ENCODE data around the gene FAM83C.

Gene FAM83C

DNA sequence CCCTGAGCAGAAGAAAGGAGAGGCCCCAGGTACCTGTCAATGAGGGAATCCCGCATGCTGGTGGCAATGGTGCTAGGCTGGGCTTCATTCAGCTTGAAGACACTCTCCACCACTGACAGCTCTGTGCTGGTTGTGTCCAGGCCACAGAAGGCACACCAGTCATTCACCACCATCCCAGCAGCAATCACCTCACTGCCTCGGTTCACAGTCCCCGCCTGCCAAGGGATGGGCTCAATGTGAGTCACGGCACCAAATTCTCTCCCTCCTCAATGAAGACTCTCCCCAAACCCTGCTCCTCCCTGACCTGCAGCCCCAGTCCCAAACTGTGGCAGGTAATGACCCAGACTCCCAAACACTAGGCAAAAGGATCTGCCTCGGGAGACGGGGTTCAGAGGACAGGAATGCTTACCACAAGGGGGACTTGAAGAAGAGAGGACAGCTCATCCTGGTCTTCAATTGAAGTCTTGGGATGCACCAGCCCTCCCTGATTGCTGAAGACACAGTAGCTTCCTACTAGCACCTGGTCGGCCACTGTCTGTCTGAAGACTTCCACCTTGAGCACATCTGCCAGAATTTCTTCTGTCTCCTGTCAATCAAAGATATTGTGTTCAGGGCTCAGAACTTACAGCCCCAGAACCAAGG, 12.6 kb downstream of the FAM83C start:
- Histone ChIP-seq H3K27me3 (ENCODE audit: insufficient read depth, insufficient read length) (no peaks in the 10 kb centered on the region), H3K9ac (ENCODE audit: insufficient read length, low read depth) (no peak overlapping the region), H3K4me1 (ENCODE audit: insufficient read depth, insufficient read length) (peaks cover 18% of the 10 kb centered on the region), H3K36me3 (ENCODE audit: insufficient read depth, insufficient read length, low read length) (peaks cover 80% of the 10 kb centered on the region), H3K4me3 (ENCODE audit: insufficient read length, low read depth) (no peak overlapping the region), H3K9me3 (ENCODE audit: insufficient read depth, low read length) (no peaks in the 10 kb centered on the region)
- no peak for TF ChIP-seq YY1 (IDR thresholded peaks at IDR 0.05; ENCODE audit: insufficient read depth, insufficient read length)
- no peak for TF ChIP-seq SUZ12 (IDR thresholded peaks at IDR 0.05; ENCODE audit: extremely low read depth, insufficient read depth, insufficient read length)
- TF ChIP-seq ZNF274 (IDR thresholded peaks at IDR 0.05; ENCODE audit: low read depth, low read length), result no peak
- no peak for DNase-seq (ENCODE audit: low read depth, low spot score)

DNA sequence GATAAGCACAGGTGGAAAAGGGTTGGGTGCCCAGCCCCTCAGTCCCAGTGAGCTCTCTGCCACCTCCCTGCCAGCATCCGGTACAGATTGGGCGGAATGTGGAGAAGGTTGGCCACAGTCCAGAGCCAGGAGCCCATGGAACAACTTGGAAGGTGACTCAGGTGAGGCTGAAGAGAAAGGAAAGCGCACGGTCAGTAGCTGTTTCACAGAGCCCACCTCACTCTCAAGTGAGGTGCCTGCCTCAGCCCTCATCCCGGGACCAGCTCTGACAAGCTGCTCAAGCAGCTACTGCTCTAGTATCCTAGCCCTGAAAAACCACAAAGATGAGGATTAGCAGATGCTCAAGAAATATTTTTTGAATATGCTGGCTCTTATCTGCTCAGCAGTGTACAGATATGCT, 13.2 kb downstream of the FAM83C start:
- Histone ChIP-seq H3K27me3 (ENCODE audit: insufficient read depth, insufficient read length) (no peaks in the 10 kb centered on the region), H3K9ac (ENCODE audit: insufficient read length, low read depth) (no peak overlapping the region), H3K9me3 (ENCODE audit: insufficient read depth, low read length) (no peaks in the 10 kb centered on the region), H3K4me1 (ENCODE audit: insufficient read depth, insufficient read length) (peaks cover 18% of the 10 kb centered on the region), H3K4me3 (ENCODE audit: insufficient read length, low read depth) (no peak overlapping the region), H3K36me3 (ENCODE audit: insufficient read depth, insufficient read length, low read length) (peaks cover 86% of the 10 kb centered on the region)
- TF ChIP-seq SUZ12 (IDR thresholded peaks at IDR 0.05; ENCODE audit: extremely low read depth, insufficient read depth, insufficient read length) (no peak), ZNF274 (IDR thresholded peaks at IDR 0.05; ENCODE audit: low read depth, low read length) (no peak), YY1 (IDR thresholded peaks at IDR 0.05; ENCODE audit: insufficient read depth, insufficient read length) (no peak)
- no peak for DNase-seq (ENCODE audit: low read depth, low spot score)

DNA sequence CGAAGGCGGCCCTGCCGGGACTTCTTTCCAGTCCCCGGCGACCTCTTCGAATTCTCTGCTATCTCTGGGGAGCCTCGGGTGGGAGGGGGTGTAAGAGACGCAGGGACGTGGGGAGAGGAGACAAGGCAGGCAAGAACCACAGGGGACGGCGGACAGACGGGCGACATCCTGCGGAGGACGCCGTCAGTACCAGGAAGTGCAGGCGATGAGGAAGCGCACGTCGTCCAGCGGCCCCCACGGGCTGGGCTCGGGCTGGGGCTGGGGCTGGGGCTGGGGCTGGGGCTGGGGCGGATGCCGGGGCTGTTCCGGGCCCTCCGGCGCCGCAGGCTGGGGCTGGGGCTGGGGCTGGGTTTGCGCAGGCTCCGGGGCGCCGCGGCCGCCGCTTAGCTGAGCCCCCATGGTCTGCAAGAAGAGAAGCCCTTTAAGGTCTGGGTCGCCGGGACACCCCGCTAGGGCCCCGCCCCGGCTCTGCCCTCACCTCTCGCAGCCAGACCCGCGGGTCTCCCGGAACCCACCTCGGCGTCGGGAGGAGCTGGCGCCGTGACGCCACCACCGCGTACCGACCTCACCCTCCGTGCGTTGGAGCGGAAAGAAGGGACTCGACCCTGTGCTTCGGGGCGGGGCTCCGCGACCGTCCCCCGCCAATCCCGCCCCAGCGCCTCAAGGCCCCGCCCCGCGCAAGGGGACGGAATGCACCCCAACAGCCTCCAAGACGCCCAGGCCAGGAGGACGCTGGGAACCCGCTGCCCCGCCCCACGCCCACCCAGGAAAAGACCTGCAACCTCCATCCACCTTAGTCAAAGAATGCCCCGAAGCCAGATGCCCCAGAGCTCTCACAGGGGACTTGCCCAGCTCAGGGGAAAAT, 14.5 kb downstream of the FAM83C start, which contains the start of gene MMP24OS:
TSS of gene MMP24OS (minus strand) at position 592 of the 865 bp plus-strand sequence. CDS start at position 399, 193 bp downstream.
- Histone ChIP-seq H3K4me3 (ENCODE audit: insufficient read length, low read depth) (peak within 1 kb of the TSS; percentile 67), H3K27me3 (ENCODE audit: insufficient read depth, insufficient read length) (no peaks in the 10 kb centered on the region), H3K36me3 (ENCODE audit: insufficient read depth, insufficient read length, low read length) (peaks cover 87% of the 10 kb centered on the region), H3K9ac (ENCODE audit: insufficient read length, low read depth) (peak within 1 kb of the TSS; percentile 89), H3K9me3 (ENCODE audit: insufficient read depth, low read length) (no peaks in the 10 kb centered on the region), H3K4me1 (ENCODE audit: insufficient read depth, insufficient read length) (peaks cover 18% of the 10 kb centered on the region)
- no peak for TF ChIP-seq SUZ12 (IDR thresholded peaks at IDR 0.05; ENCODE audit: extremely low read depth, insufficient read depth, insufficient read length)
- TF ChIP-seq YY1 (IDR thresholded peaks at IDR 0.05; ENCODE audit: insufficient read depth, insufficient read length), result no peak
- no peak for TF ChIP-seq ZNF274 (IDR thresholded peaks at IDR 0.05; ENCODE audit: low read depth, low read length)
- DNase-seq (ENCODE audit: low read depth, low spot score), result peak; percentile 90

DNA sequence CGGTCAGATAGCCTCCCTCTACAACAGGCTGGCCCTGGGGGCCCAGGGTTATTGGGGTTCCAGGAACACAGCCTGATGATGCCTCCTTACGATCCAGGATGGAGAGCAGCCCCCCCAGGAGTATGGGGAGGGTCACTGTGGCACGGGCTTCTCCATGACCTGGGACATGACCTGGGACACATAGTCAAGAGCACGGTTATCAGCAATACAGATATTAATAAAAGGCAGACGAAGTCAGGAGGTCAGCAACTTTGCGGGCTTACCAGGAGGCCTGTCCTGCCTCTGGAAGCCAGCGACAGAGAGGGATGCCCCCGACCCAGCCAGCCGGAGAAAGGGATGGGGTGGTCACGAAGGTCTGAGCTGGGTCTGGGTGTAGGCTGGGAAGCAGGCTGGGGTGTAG, 15.1 kb downstream of the FAM83C start:
- DNase-seq (ENCODE audit: low read depth, low spot score), result no peak
- peaks cover 18% of the 10 kb centered on the region for H3K4me1 ChIP-seq (ENCODE audit: insufficient read depth, insufficient read length)
- H3K9ac ChIP-seq (ENCODE audit: insufficient read length, low read depth), result peak overlapping the region; percentile 89
- H3K9me3 ChIP-seq (ENCODE audit: insufficient read depth, low read length), result no peaks in the 10 kb centered on the region
- peaks cover 86% of the 10 kb centered on the region for H3K36me3 ChIP-seq (ENCODE audit: insufficient read depth, insufficient read length, low read length)
- TF ChIP-seq YY1 (IDR thresholded peaks at IDR 0.05; ENCODE audit: insufficient read depth, insufficient read length) (no peak), SUZ12 (IDR thresholded peaks at IDR 0.05; ENCODE audit: extremely low read depth, insufficient read depth, insufficient read length) (no peak), ZNF274 (IDR thresholded peaks at IDR 0.05; ENCODE audit: low read depth, low read length) (no peak)
- peak overlapping the region; percentile 67 for H3K4me3 ChIP-seq (ENCODE audit: insufficient read length, low read depth)
- H3K27me3 ChIP-seq (ENCODE audit: insufficient read depth, insufficient read length), result no peaks in the 10 kb centered on the region

DNA sequence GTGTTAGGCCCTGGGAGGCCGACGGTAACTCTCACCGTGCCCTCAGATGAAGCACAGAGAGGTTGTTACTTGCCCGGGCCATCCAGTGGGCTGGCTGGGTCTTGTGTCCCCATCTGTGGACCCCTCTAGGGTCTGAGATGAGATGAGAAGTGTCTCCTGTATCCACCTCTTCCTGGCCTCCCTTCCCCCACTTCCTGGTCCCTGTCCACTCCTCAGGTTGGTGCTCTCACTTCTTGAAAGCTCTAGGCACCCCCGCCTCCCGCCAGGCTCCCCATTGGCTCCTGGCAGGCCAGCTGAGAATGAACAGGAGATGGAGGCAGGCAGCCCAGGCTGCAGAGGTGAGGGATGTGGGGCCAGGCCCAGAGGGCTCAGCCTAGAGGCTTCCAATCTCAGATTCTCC, 15.8 kb downstream of the FAM83C start:
- no peaks in the 10 kb centered on the region for H3K27me3 ChIP-seq (ENCODE audit: insufficient read depth, insufficient read length)
- H3K4me3 ChIP-seq (ENCODE audit: insufficient read length, low read depth), result peak overlapping the region; percentile 67
- H3K9me3 ChIP-seq (ENCODE audit: insufficient read depth, low read length), result no peaks in the 10 kb centered on the region
- no peak for TF ChIP-seq YY1 (IDR thresholded peaks at IDR 0.05; ENCODE audit: insufficient read depth, insufficient read length)
- TF ChIP-seq SUZ12 (IDR thresholded peaks at IDR 0.05; ENCODE audit: extremely low read depth, insufficient read depth, insufficient read length), result no peak
- TF ChIP-seq ZNF274 (IDR thresholded peaks at IDR 0.05; ENCODE audit: low read depth, low read length), result no peak
- H3K9ac ChIP-seq (ENCODE audit: insufficient read length, low read depth), result peak overlapping the region; percentile 89
- peaks cover 86% of the 10 kb centered on the region for H3K36me3 ChIP-seq (ENCODE audit: insufficient read depth, insufficient read length, low read length)
- peaks cover 21% of the 10 kb centered on the region for H3K4me1 ChIP-seq (ENCODE audit: insufficient read depth, insufficient read length)
- no peak for DNase-seq (ENCODE audit: low read depth, low spot score)

DNA sequence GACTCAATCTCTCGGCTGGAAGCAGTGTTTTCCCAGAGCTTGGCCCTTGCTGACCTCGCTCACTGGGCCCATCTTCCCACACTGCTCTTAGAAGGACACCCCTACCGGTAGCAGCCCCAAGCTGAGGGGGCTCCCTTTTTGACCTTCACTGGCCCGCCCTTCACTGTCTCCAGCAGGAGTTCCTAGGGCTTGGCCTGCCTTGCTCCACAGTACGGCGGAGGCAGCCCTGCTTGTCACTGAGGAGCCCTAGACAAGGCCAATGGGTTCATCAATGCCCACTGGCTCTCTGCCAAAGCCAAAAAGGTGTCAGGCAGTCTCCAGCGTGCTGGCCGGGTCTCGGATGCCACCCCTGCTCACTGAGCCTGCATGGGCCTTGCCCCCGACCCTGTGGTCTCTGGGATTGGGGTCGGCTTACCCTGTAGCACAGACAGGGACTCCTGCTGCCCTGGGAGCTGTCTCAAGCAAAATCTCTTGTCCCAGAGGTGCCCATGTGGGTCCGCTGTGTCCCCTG, 16.4 kb downstream of the FAM83C start:
- DNase-seq (ENCODE audit: low read depth, low spot score), result no peak
- TF ChIP-seq SUZ12 (IDR thresholded peaks at IDR 0.05; ENCODE audit: extremely low read depth, insufficient read depth, insufficient read length) (no peak), ZNF274 (IDR thresholded peaks at IDR 0.05; ENCODE audit: low read depth, low read length) (no peak), YY1 (IDR thresholded peaks at IDR 0.05; ENCODE audit: insufficient read depth, insufficient read length) (no peak)
- Histone ChIP-seq H3K4me3 (ENCODE audit: insufficient read length, low read depth) (no peak overlapping the region), H3K27me3 (ENCODE audit: insufficient read depth, insufficient read length) (no peaks in the 10 kb centered on the region), H3K9ac (ENCODE audit: insufficient read length, low read depth) (peak overlapping the region; percentile 89), H3K36me3 (ENCODE audit: insufficient read depth, insufficient read length, low read length) (peaks cover 88% of the 10 kb centered on the region), H3K4me1 (ENCODE audit: insufficient read depth, insufficient read length) (peaks cover 27% of the 10 kb centered on the region), H3K9me3 (ENCODE audit: insufficient read depth, low read length) (no peaks in the 10 kb centered on the region)

Measured in NT2/D1 (cell line).